CD4-positive, alpha-beta T cell treated with Interleukin-15 for 4 hours (primary cell): ENCODE results near the gene CCDC47.
A peak's percentile ranks its signal among the peaks of the same experiment; 100 is the strongest.

Source experiments
- DNase-seq: peaks from one replicate; pipeline ENCODE4 v3.0.0-alpha.2; 2020; ENCODE audit warnings: low spot score

The CCDC47 gene

GRCh38 chr17:63698381-63698885, 75.0 kb downstream of the CCDC47 start:
- no peak for DNase-seq

GRCh38 chr17:63697341-63698286, 75.8 kb downstream of the CCDC47 start:
- DNase-seq: peak; percentile 86

GRCh38 chr17:63696381-63696961, 76.9 kb downstream of the CCDC47 start:
- peak; percentile 52 for DNase-seq

GRCh38 chr17:63695889-63696288, 77.5 kb downstream of the CCDC47 start:
- no peak for DNase-seq
